ENCODE measurements around the gene SLC4A2.

The SLC4A2 gene

GRCh38 chr7:151125470-151125845 lies 66.1 kb downstream of the SLC4A2 start:
- no peak for DNase-seq (ENCODE audit: extremely low read depth, low read depth)
- no peak for TF ChIP-seq CTCF (IDR thresholded peaks at IDR 0.05; ENCODE audit: low read depth, low read length, missing control alignments)
- no peak overlapping the region for H3K4me3 ChIP-seq (replicated peaks; ENCODE audit: low read depth, low read length)

- no peak for TF ChIP-seq CTCF (IDR thresholded peaks at IDR 0.05; ENCODE audit: low read depth, low read length, missing control alignments)
- no peak for DNase-seq (ENCODE audit: extremely low read depth, low read depth)
- H3K4me3 ChIP-seq (replicated peaks; ENCODE audit: low read depth, low read length) = no peak overlapping the region
These were observed 66.6 kb downstream of the SLC4A2 start for GRCh38 chr7:151125846-151126481.
